ENCODE data around the gene DAGLB.

DNA sequence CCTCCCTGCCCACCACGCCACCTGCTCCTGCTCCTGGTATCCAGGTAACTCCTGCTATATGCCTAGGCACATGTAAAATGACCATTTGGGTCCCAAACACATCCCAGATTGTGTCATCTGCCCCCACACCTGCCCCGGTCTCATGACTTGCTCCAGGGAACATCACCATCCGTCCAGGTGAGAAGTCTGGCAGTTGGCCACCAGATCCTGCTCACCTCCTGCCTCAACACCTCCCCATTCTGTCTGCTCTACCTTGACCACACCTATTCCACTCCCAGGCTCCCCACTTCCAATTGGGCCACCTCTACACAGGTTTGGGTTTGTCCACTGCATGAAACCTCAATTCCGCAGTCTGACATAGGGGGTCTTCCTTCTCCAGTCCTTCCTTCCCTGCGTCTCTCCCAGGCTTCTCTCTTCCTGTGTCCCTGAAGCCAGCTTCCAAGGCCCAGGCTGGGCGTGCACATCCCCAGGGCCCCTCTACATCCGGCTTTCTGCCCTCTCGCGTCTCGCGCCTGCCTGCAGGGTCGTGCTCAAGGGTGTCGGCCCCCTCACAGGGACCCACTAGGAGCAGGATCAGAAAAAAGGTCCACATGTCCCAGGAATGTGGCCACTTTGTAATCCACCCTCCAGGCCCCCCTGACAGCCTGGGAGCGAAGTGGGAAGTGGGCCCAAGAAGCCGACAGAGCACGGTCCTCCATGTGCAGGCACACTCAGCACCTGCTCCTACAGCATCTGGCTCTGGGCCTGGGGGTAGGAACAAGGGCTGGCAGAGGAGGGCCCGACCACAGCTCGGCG lies 49.3 kb upstream of the DAGLB start:
- TF ChIP-seq TCF7 (IDR thresholded peaks at IDR 0.05; ENCODE audit: borderline replicate concordance) (no peak), EZH2 (IDR thresholded peaks at IDR 0.05; ENCODE audit: borderline replicate concordance, control insufficient read depth, low read depth, low read length) (no peak), MYC (IDR thresholded peaks at IDR 0.05; ENCODE audit: insufficient read depth, insufficient read length, insufficient replicate concordance, low read length, severe bottlenecking) (no peak), TAF1 (IDR thresholded peaks at IDR 0.05; ENCODE audit: borderline replicate concordance, low read depth, low read length) (no peak), POLR2AphosphoS5 (IDR thresholded peaks at IDR 0.05; ENCODE audit: low read length) (no peak), RCOR1 (conservative IDR thresholded peaks at IDR 0.05; ENCODE audit: low read depth, low read length) (no peak), RFX5 (IDR thresholded peaks at IDR 0.05; ENCODE audit: low read depth, low read length) (no peak), GABPA (IDR thresholded peaks at IDR 0.05; ENCODE audit: low read depth) (no peak), CBX5 (IDR thresholded peaks at IDR 0.05; ENCODE audit: low read depth) (no peak)
- TF ChIP-seq, protein P1, sequence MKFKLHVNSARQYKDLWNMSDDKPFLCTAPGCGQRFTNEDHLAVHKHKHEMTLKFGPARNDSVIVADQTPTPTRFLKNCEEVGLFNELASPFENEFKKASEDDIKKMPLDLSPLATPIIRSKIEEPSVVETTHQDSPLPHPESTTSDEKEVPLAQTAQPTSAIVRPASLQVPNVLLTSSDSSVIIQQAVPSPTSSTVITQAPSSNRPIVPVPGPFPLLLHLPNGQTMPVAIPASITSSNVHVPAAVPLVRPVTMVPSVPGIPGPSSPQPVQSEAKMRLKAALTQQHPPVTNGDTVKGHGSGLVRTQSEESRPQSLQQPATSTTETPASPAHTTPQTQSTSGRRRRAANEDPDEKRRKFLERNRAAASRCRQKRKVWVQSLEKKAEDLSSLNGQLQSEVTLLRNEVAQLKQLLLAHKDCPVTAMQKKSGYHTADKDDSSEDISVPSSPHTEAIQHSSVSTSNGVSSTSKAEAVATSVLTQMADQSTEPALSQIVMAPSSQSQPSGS (IDR thresholded peaks at IDR 0.05; ENCODE audit: low read length) = no peak
- TF ChIP-seq, protein P2, sequence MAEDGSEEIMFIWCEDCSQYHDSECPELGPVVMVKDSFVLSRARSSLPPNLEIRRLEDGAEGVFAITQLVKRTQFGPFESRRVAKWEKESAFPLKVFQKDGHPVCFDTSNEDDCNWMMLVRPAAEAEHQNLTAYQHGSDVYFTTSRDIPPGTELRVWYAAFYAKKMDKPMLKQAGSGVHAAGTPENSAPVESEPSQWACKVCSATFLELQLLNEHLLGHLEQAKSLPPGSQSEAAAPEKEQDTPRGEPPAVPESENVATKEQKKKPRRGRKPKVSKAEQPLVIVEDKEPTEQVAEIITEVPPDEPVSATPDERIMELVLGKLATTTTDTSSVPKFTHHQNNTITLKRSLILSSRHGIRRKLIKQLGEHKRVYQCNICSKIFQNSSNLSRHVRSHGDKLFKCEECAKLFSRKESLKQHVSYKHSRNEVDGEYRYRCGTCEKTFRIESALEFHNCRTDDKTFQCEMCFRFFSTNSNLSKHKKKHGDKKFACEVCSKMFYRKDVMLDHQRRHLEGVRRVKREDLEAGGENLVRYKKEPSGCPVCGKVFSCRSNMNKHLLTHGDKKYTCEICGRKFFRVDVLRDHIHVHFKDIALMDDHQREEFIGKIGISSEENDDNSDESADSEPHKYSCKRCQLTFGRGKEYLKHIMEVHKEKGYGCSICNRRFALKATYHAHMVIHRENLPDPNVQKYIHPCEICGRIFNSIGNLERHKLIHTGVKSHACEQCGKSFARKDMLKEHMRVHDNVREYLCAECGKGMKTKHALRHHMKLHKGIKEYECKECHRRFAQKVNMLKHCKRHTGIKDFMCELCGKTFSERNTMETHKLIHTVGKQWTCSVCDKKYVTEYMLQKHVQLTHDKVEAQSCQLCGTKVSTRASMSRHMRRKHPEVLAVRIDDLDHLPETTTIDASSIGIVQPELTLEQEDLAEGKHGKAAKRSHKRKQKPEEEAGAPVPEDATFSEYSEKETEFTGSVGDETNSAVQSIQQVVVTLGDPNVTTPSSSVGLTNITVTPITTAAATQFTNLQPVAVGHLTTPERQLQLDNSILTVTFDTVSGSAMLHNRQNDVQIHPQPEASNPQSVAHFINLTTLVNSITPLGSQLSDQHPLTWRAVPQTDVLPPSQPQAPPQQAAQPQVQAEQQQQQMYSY (CRISPR knock-in tag; IDR thresholded peaks at IDR 0.05) = no peak
- TF ChIP-seq, protein P3, sequence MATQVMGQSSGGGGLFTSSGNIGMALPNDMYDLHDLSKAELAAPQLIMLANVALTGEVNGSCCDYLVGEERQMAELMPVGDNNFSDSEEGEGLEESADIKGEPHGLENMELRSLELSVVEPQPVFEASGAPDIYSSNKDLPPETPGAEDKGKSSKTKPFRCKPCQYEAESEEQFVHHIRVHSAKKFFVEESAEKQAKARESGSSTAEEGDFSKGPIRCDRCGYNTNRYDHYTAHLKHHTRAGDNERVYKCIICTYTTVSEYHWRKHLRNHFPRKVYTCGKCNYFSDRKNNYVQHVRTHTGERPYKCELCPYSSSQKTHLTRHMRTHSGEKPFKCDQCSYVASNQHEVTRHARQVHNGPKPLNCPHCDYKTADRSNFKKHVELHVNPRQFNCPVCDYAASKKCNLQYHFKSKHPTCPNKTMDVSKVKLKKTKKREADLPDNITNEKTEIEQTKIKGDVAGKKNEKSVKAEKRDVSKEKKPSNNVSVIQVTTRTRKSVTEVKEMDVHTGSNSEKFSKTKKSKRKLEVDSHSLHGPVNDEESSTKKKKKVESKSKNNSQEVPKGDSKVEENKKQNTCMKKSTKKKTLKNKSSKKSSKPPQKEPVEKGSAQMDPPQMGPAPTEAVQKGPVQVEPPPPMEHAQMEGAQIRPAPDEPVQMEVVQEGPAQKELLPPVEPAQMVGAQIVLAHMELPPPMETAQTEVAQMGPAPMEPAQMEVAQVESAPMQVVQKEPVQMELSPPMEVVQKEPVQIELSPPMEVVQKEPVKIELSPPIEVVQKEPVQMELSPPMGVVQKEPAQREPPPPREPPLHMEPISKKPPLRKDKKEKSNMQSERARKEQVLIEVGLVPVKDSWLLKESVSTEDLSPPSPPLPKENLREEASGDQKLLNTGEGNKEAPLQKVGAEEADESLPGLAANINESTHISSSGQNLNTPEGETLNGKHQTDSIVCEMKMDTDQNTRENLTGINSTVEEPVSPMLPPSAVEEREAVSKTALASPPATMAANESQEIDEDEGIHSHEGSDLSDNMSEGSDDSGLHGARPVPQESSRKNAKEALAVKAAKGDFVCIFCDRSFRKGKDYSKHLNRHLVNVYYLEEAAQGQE (IDR thresholded peaks at IDR 0.05; ENCODE audit: low read depth, low read length) = no peak
